Measurements from ENCODE around the gene PLEKHA1. TPM values are rescaled to one million over a fixed set of nuclear protein-coding genes. Genes with fewer than 3 reads are reported as not detected.

The PLEKHA1 gene
- total RNA-seq, 2 donors from 2014 or later = 24.2 to 35.2 TPM

GRCh38 chr10:122348512-122348911 lies 26.0 kb upstream of the PLEKHA1 start:
- H3K4me3 ChIP-seq = no peak overlapping the region
- 89% methylated on average over 4 of the region's 4 CpGs for WGBS
- TF ChIP-seq, protein P1, sequence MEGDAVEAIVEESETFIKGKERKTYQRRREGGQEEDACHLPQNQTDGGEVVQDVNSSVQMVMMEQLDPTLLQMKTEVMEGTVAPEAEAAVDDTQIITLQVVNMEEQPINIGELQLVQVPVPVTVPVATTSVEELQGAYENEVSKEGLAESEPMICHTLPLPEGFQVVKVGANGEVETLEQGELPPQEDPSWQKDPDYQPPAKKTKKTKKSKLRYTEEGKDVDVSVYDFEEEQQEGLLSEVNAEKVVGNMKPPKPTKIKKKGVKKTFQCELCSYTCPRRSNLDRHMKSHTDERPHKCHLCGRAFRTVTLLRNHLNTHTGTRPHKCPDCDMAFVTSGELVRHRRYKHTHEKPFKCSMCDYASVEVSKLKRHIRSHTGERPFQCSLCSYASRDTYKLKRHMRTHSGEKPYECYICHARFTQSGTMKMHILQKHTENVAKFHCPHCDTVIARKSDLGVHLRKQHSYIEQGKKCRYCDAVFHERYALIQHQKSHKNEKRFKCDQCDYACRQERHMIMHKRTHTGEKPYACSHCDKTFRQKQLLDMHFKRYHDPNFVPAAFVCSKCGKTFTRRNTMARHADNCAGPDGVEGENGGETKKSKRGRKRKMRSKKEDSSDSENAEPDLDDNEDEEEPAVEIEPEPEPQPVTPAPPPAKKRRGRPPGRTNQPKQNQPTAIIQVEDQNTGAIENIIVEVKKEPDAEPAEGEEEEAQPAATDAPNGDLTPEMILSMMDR (IDR thresholded peaks at IDR 0.05) = no peak
- no peak for TF ChIP-seq POLR2A (IDR thresholded peaks at IDR 0.05)
- TF ChIP-seq POLR2AphosphoS5 (IDR thresholded peaks at IDR 0.05) = no peak
- H3K9me3 ChIP-seq = no peaks in the 10 kb centered on the region
- no peak overlapping the region for H3K27ac ChIP-seq
- no peaks in the 10 kb centered on the region for H3K27me3 ChIP-seq (replicated peaks; ENCODE audit: insufficient read depth)
- H3K4me1 ChIP-seq (replicated peaks) = no peaks in the 10 kb centered on the region
- H3K36me3 ChIP-seq = no peaks in the 10 kb centered on the region
- intact Hi-C loops (cut with DNase I) = no loop called here
- no peak for DNase-seq (ENCODE audit: low spot score)

DNA sequence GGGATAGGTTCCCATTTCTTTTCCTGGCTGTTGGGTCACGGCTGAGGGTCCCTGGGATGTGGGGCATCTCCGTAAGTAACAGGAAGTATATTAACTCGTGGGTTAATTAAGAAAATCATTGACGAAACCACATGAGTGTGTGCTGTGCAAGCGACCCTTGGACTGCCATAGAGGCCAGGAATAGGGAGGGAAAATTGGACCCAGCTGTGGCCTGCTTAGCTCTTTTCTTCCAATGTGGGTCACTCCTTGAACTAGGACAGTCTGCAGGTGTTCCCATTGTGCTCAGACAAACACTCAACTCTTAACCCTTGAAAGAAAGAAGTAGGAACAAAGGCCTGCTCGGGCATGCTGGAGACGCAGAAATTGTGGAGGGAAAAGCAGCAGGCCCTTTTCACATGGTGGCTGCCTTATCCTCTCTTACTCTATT lies 25.6 kb upstream of the PLEKHA1 start:
- no peaks in the 10 kb centered on the region for H3K36me3 ChIP-seq
- WGBS = 66% methylated on average over 7 of the region's 7 CpGs
- H3K4me1 ChIP-seq (replicated peaks) = no peaks in the 10 kb centered on the region
- no peaks in the 10 kb centered on the region for H3K9me3 ChIP-seq
- no peak overlapping the region for H3K27ac ChIP-seq
- DNase-seq (ENCODE audit: low spot score) = no peak
- no peak overlapping the region for H3K4me3 ChIP-seq
- H3K27me3 ChIP-seq (replicated peaks; ENCODE audit: insufficient read depth) = no peaks in the 10 kb centered on the region
- no peak for TF ChIP-seq POLR2AphosphoS5 (IDR thresholded peaks at IDR 0.05)
- TF ChIP-seq, protein P1 (IDR thresholded peaks at IDR 0.05) = no peak
- TF ChIP-seq POLR2A (IDR thresholded peaks at IDR 0.05) = no peak
- intact Hi-C loops (cut with DNase I) = no loop called here

DNA sequence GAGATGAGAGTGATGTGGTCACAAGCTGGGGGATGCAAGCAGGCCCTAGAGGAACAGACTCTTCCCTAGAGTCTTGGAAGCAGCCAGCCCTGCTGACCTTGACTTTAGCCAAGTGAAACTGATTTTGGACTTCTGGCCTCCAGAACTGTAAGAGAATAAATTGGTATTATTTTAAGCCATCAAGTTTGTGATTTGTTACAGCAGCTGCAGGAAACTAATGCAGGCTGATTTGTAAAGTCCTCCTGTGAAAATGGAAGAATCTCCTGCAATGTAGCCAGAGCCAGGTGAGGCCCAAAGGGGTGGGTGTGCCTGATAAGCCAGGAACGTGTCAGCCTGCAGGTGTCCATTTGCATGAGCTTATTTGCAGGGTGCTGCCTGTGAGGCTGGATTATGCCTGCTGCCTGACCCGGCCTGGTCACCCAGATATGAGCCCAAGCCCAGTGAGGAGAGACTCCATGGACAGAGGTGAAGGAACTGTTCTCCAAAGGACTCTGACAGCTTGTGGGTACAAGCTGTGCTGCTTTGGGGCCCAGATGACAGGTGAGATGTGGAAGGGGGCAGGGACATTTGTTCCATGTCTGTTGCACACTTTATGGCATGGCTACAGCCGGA lies 24.6 kb upstream of the PLEKHA1 start:
- intact Hi-C loops (cut with DNase I) = no loop called here
- H3K27me3 ChIP-seq (replicated peaks; ENCODE audit: insufficient read depth) = no peaks in the 10 kb centered on the region
- no peak overlapping the region for H3K27ac ChIP-seq
- no peaks in the 10 kb centered on the region for H3K36me3 ChIP-seq
- DNase-seq (ENCODE audit: low spot score) = no peak
- H3K4me3 ChIP-seq = no peak overlapping the region
- TF ChIP-seq POLR2A (IDR thresholded peaks at IDR 0.05) (no peak), POLR2AphosphoS5 (IDR thresholded peaks at IDR 0.05) (no peak)
- TF ChIP-seq, protein P1 (IDR thresholded peaks at IDR 0.05) = no peak
- no peaks in the 10 kb centered on the region for H3K9me3 ChIP-seq
- H3K4me1 ChIP-seq (replicated peaks) = no peaks in the 10 kb centered on the region
- 61% methylated on average over 3 of the region's 3 CpGs for WGBS

DNA sequence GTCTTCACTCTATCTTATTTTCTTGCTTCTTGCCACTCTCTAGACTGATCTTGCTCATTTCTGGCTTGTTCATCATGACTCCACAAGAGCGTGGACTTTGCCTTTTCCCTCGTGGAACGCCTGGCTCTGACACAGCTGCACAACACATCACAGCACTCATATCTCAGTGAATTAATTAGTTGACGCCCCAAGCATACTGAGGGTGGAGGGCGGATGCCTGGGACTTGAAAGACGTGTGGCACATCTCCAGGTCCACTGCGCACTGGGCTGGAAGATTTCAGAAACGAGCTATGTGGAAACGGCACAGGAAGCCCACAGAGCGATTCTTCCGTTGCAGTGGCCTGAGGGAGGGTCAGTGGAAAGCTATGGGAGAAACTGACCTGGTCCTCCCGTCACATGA lies 23.6 kb upstream of the PLEKHA1 start:
- no peaks in the 10 kb centered on the region for H3K27me3 ChIP-seq (replicated peaks; ENCODE audit: insufficient read depth)
- no peaks in the 10 kb centered on the region for H3K4me1 ChIP-seq (replicated peaks)
- no peaks in the 10 kb centered on the region for H3K9me3 ChIP-seq
- intact Hi-C loops (cut with DNase I) = no loop called here
- no peaks in the 10 kb centered on the region for H3K36me3 ChIP-seq
- H3K27ac ChIP-seq = no peak overlapping the region
- no peak overlapping the region for H3K4me3 ChIP-seq
- TF ChIP-seq POLR2AphosphoS5 (IDR thresholded peaks at IDR 0.05) = no peak
- no peak for TF ChIP-seq POLR2A (IDR thresholded peaks at IDR 0.05)
- TF ChIP-seq, protein P1 (IDR thresholded peaks at IDR 0.05) = no peak
- WGBS = 86% methylated on average over 12 of the region's 12 CpGs
- DNase-seq (ENCODE audit: low spot score) = no peak

DNA sequence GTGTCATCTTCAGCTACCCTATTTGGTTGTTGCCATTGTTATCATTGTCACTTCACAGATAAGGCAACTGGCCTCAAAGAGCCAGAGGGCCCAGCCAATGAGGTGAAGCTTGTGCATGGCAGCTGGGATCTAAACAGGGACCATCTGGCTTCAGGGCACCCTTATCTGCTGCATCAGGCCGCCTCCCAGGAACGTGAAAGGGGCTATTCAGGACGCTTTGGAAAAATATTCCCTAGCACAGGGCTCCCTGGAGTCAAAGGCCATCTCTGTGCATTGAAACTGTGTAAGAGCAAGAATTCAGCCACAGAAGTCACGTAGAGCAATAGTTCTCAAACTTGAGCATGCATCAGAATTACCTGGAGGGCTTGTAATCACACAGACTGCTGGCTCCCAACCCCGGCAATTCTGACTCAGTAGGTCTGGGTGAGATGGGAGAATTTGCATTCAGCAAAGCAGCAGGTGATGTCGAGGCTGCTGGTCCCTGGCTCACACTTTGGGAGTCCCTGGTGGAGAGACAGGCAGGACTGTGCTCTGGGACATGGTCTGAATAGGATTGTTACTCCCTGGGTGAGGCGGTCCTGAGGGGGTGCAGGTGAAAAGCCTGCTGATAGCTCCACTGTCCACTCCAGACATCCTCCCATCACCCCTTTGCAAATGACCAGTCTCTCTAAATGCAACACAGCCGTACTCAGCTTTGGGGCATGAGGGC lies 21.5 kb upstream of the PLEKHA1 start:
- no peaks in the 10 kb centered on the region for H3K27me3 ChIP-seq (replicated peaks; ENCODE audit: insufficient read depth)
- no peaks in the 10 kb centered on the region for H3K4me1 ChIP-seq (replicated peaks)
- H3K27ac ChIP-seq = no peak overlapping the region
- H3K4me3 ChIP-seq = no peak overlapping the region
- H3K36me3 ChIP-seq = no peaks in the 10 kb centered on the region
- no peak for DNase-seq (ENCODE audit: low spot score)
- intact Hi-C loops (cut with DNase I) = no loop called here
- no peaks in the 10 kb centered on the region for H3K9me3 ChIP-seq
- TF ChIP-seq POLR2AphosphoS5 (IDR thresholded peaks at IDR 0.05) = no peak
- TF ChIP-seq, protein P1 (IDR thresholded peaks at IDR 0.05) = no peak
- no peak for TF ChIP-seq POLR2A (IDR thresholded peaks at IDR 0.05)
- WGBS = 76% methylated on average over 8 of the region's 8 CpGs

Measured in prostate gland (tissue), 2 donors.